K562 (cell line): Measurements from ENCODE around the gene EGFR. TPM values are rescaled to one million over a fixed set of nuclear protein-coding genes. Genes with fewer than 3 reads are reported as not detected.

Source experiments
- ATAC-seq: fragments of 200-7000 bp; cut with Tn5 transposase; 3 replicates; pipeline ENCODE4 v1.9.1; 2020; ENCODE audit warnings: moderate library complexity
- BruUV-seq: library from RNA; stranded (reverse); fragments of 400-500 nt; replicated peaks from 2 replicates; lab custom pipeline; 2021; lab: Mats Ljungman, UMichigan
- CTCF ChIA-PET: fragments of 300-600 bp; formaldehyde crosslinking; extraction: SDS; loops from one replicate; lab custom pipeline; 2021; ENCODE audit warnings: low intra/inter-chr PET ratio; lab: Yijun Ruan, JAX
- POLR2A ChIA-PET: fragments of 300-600, 350-650 bp; sonication (Branson Sonifier 250); formaldehyde crosslinking; extraction: SDS; loops from one replicate; lab custom pipeline; 2021; ENCODE audit warnings: antibody characterized with exemption, inconsistent platforms; lab: Yijun Ruan, JAX
- DNase-seq, 4 experiments: peaks; one replicate each; pipeline versions ENCODE4 v3.0.0 to v3.0.0-alpha.2; 2011 to 2018; ENCODE audit warnings: low spot score in 3 of 4, mixed read lengths in 3 of 4; ENCODE audit errors: extremely low read depth in 1 of 4
- FAIRE-seq: peaks from 2 replicates; lab custom pipeline; 2011; peaks lifted over from hg19 to GRCh38; lab: Jason Lieb, UNC
- H2AFZ ChIP-seq: 2 replicates; pipeline ENCODE4 v1.6.0; 2011; ENCODE audit warnings: low read depth, low read length, control low read depth, inconsistent platforms
- H3K27ac ChIP-seq: fragments of 200-600 bp; 3 replicates; pipeline ENCODE4 v1.8.0; 2011; ENCODE audit warnings: low read depth, mild to moderate bottlenecking, control low read depth, inconsistent platforms, low read length, moderate library complexity, mixed read lengths; ENCODE audit errors: extremely low read depth
- H3K27me3 ChIP-seq, 2 experiments: fragments of 300-600 bp in 1 of 2; 2 replicates in 1 of 2; 3 replicates in 1 of 2; pipeline versions ENCODE4 v1.6.0 to v1.8.0; 2011; ENCODE audit warnings: inconsistent platforms in 2 of 2, low read length in 2 of 2, mild to moderate bottlenecking in 1 of 2, mixed read lengths in 1 of 2, moderate library complexity in 1 of 2; ENCODE audit not compliant: control insufficient read depth in 2 of 2, insufficient read depth in 2 of 2
- H3K36me3 ChIP-seq: fragments of 300-600 bp; 3 replicates; pipeline ENCODE4 v1.8.0; 2011; ENCODE audit warnings: mild to moderate bottlenecking, low read length, inconsistent platforms; ENCODE audit not compliant: control insufficient read depth, insufficient read depth
- H3K4me1 ChIP-seq, 2 experiments: fragments of 200-600 bp in 1 of 2; replicated peaks in 1 of 2; 2 replicates in 1 of 2; 3 replicates in 1 of 2; pipeline versions ENCODE4 v1.5.1 to v1.8.0; 2011; ENCODE audit warnings: inconsistent platforms in 2 of 2, low read length in 2 of 2, mild to moderate bottlenecking in 1 of 2, mixed read lengths in 1 of 2, moderate library complexity in 1 of 2; ENCODE audit not compliant: control insufficient read depth in 2 of 2, insufficient read depth in 2 of 2
- H3K4me2 ChIP-seq: 2 replicates; pipeline ENCODE4 v1.6.1; 2011; ENCODE audit warnings: low read length, control low read depth, inconsistent platforms, mixed read lengths; ENCODE audit not compliant: insufficient read depth
- H3K4me3 ChIP-seq: fragments of 200-600 bp; sonication (generic), shearing (Covaris generic); 2 replicates; pipeline ENCODE4 v1.5.1; 2016; ENCODE audit warnings: control low read depth, inconsistent platforms
- H3K79me2 ChIP-seq: fragments of 200-600 bp; 3 replicates; pipeline ENCODE4 v1.8.0; 2011; ENCODE audit warnings: low read length, inconsistent platforms; ENCODE audit not compliant: control insufficient read depth, insufficient read depth
- H3K9ac ChIP-seq, 2 experiments: 2 replicates each; pipeline versions ENCODE4 v1.6.0 to v1.6.1; 2011; ENCODE audit warnings: low read depth in 2 of 2, low read length in 2 of 2, control low read depth in 1 of 2, inconsistent platforms in 1 of 2, mild to moderate bottlenecking in 1 of 2, mixed read lengths in 1 of 2; ENCODE audit not compliant: insufficient read depth in 1 of 2
- H3K9me1 ChIP-seq: one replicate; pipeline ENCODE4 v1.6.0; 2011; ENCODE audit warnings: inconsistent platforms, mild to moderate bottlenecking, low read length, moderate library complexity; ENCODE audit not compliant: control insufficient read depth, insufficient read depth
- H3K9me3 ChIP-seq: replicated peaks from 2 replicates; pipeline ENCODE4 v1.5.1; 2011; ENCODE audit warnings: low read depth, low read length, inconsistent platforms; ENCODE audit not compliant: control insufficient read depth, insufficient read depth
- H4K20me1 ChIP-seq: replicated peaks from 2 replicates; pipeline ENCODE4 v1.6.1; 2011; ENCODE audit warnings: low read length, inconsistent platforms, mixed read lengths; ENCODE audit not compliant: control insufficient read depth, insufficient read depth
- ADNP ChIP-seq: fragments of 200-800 bp; sonication (Bioruptor generic); IDR thresholded peaks from 2 replicates; pipeline ENCODE4 v1.6.1; 2016; ENCODE audit warnings: missing genetic modification characterization, missing compliant biosample characterization
- HDAC3 ChIP-seq: fragments of 450-650 bp; IDR thresholded peaks from 2 replicates; pipeline ENCODE4 v1.6.1; 2018; ENCODE audit warnings: borderline replicate concordance, mild to moderate bottlenecking, moderate library complexity; ENCODE audit not compliant: partially characterized antibody
- KDM5B ChIP-seq: fragments of 200-600 bp; sonication (generic); IDR thresholded peaks from 2 replicates; pipeline ENCODE4 v1.6.1; 2012; ENCODE audit warnings: low read depth, mild to moderate bottlenecking, moderate library complexity, low read length, control low read depth, inconsistent platforms; ENCODE audit not compliant: insufficient replicate concordance
- MTA1 ChIP-seq: fragments of 450-650 bp; IDR thresholded peaks from 2 replicates; pipeline ENCODE4 v1.6.1; 2017; ENCODE audit warnings: borderline replicate concordance
- RBM25 ChIP-seq: fragments of 200-400 bp; formaldehyde crosslinking; IDR thresholded peaks from 2 replicates; pipeline ENCODE4 v1.6.1; 2018; ENCODE audit warnings: low read length, low read depth, moderate library complexity; ENCODE audit not compliant: severe bottlenecking
- STAT5B ChIP-seq: fragments of 250-450 bp; sonication (Bioruptor Pico); IDR thresholded peaks from 2 replicates; pipeline ENCODE4 v1.8.0; 2021; ENCODE audit warnings: mild to moderate bottlenecking, inconsistent platforms
- TAF1 ChIP-seq: IDR thresholded peaks from 2 replicates; pipeline ENCODE4 v1.6.1; 2011; ENCODE audit warnings: mild to moderate bottlenecking, low read length, moderate library complexity; ENCODE audit not compliant: insufficient read depth, control insufficient read depth, severe bottlenecking; ENCODE audit errors: extremely low read depth
- TRIM28 ChIP-seq: fragments of 450-650 bp; IDR thresholded peaks from 2 replicates; pipeline ENCODE4 v1.6.1; 2017
- ZBTB7A ChIP-seq: IDR thresholded peaks from 2 replicates; pipeline ENCODE4 v1.6.1; 2011; ENCODE audit warnings: low read depth, mild to moderate bottlenecking, low read length, moderate library complexity, borderline replicate concordance; ENCODE audit not compliant: control insufficient read depth
- ZNF766 ChIP-seq: fragments of 200-800 bp; sonication (Bioruptor generic); conservative IDR thresholded peaks from 2 replicates; pipeline ENCODE4 v1.6.1; 2016; ENCODE audit warnings: missing genetic modification characterization, missing compliant biosample characterization
- WGBS: fragments of 100-300 bp; shearing (Covaris generic); methylation state at CpG from one replicate; pipeline ENCODE4 v1.1.6; 2016; ENCODE audit warnings: low coverage, mixed read lengths; ENCODE audit not compliant: insufficient coverage; ENCODE audit errors: missing lambda C conversion rate; 5-methylcytosine and 5-hydroxymethylcytosine counted together
- in situ Hi-C: fragments of 300-500 bp; cut with MboI; formaldehyde crosslinking; loops from 4 replicates; pipeline ENCODE4 v1.15.0; 2018; ENCODE audit warnings: inconsistent platforms, mixed read lengths
- intact Hi-C: fragments of 100-400 bp; cut with micrococcal nuclease; formaldehyde crosslinking; loops from 2 replicates; pipeline ENCODE4 v1.14.2; 2022
- polyA plus RNA-seq, 8 experiments: library from polyadenylated mRNA; depleted of rRNA in 4 of 8; stranded (reverse) in 5 of 8; unstranded in 3 of 8; fragments of >200 nt; fragmentation: Nextera tagmentation in 2 of 8; fragmentation: Illumina TruSeq in 1 of 8; extraction: Ambion mirVana in 2 of 8; extraction: Trizol in 1 of 8; gene quantifications; 2 replicates each; pipeline versions ENCODE4 v1.2.1 to v1.2.3, GENCODE V29; 2011 to 2014; ENCODE audit warnings: inconsistent platforms in 1 of 8, missing spikeins in 1 of 8
- total RNA-seq, 7 experiments: library from RNA; depleted of rRNA in 6 of 7; stranded (reverse); fragments of >200 nt in 6 of 7; fragmentation: Illumina TruSeq in 2 of 7; extraction: Trizol in 2 of 7; gene quantifications; 2 replicates each; pipeline versions ENCODE4 v1.2.1 to v1.2.3, GENCODE V29; 2011 to 2021; ENCODE audit warnings: low replicate concordance in 1 of 7
- TF ChIP-seq, protein P1 (sequence below): fragments of 250-450 bp; sonication (Bioruptor Pico); IDR thresholded peaks from 2 replicates; pipeline ENCODE4 v1.5.0; 2020; ENCODE audit warnings: mild to moderate bottlenecking

The EGFR gene
- total and polyA plus RNA-seq, 9 of the 15 experiments (the other 6 are each of a cell fraction or from before 2014, with no cell fraction given) = 0.13 TPM; not detected in 8

DNA sequence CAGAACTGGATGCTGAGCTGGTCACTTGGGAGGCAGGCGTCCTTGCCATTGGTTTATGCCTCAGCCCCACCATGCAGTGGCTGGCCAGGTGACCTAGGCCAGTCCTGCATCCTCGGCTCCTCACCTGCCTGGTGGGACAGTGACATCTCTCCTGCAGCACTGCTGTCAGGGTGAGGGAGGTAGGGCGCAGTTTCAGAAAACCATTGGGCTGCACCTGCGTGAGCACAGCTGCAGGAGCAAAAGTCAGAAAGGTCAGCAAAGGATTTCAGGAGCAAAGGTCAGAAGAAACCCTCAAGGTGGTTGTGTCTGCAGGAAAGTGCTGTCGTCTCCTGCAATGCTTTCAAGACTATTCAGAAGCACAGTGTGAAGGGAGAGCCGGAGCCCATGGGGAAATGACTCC is 48.1 kb downstream of the EGFR start:
- TF ChIP-seq MTA1 (no peak), TAF1 (no peak), RBM25 (no peak), ZBTB7A (no peak), KDM5B (no peak), ZNF766 (CRISPR knock-in tag) (no peak), HDAC3 (no peak), STAT5B (no peak), TRIM28 (no peak), ADNP (tag) (no peak)
- TF ChIP-seq, protein P1, sequence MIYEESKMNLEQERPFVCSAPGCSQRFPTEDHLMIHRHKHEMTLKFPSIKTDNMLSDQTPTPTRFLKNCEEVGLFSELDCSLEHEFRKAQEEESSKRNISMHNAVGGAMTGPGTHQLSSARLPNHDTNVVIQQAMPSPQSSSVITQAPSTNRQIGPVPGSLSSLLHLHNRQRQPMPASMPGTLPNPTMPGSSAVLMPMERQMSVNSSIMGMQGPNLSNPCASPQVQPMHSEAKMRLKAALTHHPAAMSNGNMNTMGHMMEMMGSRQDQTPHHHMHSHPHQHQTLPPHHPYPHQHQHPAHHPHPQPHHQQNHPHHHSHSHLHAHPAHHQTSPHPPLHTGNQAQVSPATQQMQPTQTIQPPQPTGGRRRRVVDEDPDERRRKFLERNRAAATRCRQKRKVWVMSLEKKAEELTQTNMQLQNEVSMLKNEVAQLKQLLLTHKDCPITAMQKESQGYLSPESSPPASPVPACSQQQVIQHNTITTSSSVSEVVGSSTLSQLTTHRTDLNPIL = no peak
- Histone ChIP-seq H3K4me2 (no peak overlapping the region), H3K9me1 (no peaks in the 10 kb centered on the region), H3K27me3 (peaks cover 3 to 26% of the 10 kb centered on the region in 2 experiments; a peak in 4 of 5 replicates), H4K20me1 (no peaks in the 10 kb centered on the region), H3K4me1 (no peaks in the 10 kb centered on the region), H3K9me3 (no peaks in the 10 kb centered on the region), H3K4me3 (no peak overlapping the region), H3K9ac (no peak overlapping the region), H2AFZ (no peak overlapping the region), H3K79me2 (no peaks in the 10 kb centered on the region), H3K27ac (no peak overlapping the region), H3K36me3 (no peaks in the 10 kb centered on the region)
- in situ Hi-C loops = no loop called here
- 1% methylated on average over 5 of the region's 6 CpGs for WGBS
- FAIRE-seq = no peak
- POLR2A ChIA-PET = interaction anchor here (1.2 kb wide), 2 partner anchors 13 to 48 kb away, joined by 3 read pairs; partner anchors contain the start of gene EGFR
- intact Hi-C loops = no loop called here
- CTCF ChIA-PET = no interaction called here
- no peak for DNase-seq
- no TSS peak for BruUV-seq
- no peak for ATAC-seq
